DMS153 treated with DMSO at 0.1 percent for 48 hours (cell line): Measurements from ENCODE around the gene S100PBP.
"Not testable (repeated sequence)": the region's sequence is repeated elsewhere in the genome, so short reads cannot be mapped to it uniquely, and the experiment has no call there.

Experiments used
- DNase-seq: peaks from one replicate; lab custom pipeline; 2025; ENCODE audit not compliant: unreplicated experiment; lab: John Stamatoyannopoulos, UW

The S100PBP gene

DNA sequence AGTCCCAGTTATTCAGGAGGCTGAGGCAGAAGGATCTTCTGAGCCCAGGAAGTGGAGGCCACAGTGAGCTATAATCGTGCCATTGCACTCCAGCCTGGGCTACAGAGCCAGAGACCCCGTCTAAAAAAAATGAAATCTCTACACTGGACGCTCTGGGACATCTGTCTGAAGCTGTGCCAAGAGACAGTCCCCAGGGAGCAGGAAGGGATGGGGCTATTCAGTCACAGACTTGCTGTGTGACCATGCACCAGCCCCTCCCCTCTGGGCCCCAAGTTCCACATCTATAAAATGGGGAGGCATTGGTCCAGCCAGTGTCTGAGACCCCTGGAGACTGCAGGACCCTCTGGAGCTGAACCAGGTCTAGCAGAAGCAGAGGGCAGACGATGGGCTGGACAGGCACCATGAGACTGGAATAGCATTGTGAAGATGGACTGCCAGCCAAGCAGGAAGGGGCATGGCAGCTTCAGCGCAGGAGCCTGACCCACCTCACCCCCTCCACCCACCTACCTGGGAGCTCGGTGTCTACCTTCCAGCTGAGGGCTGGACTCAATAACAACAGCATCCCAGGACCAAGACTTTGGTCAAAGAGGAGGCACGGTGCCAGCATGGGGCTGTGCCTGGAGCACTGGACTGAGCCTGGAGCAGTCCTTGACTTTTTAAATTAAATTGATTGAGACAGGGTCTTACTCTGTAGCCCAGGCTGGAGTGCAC lies 82.3 kb downstream of the S100PBP start:
- no peak for DNase-seq

DNA sequence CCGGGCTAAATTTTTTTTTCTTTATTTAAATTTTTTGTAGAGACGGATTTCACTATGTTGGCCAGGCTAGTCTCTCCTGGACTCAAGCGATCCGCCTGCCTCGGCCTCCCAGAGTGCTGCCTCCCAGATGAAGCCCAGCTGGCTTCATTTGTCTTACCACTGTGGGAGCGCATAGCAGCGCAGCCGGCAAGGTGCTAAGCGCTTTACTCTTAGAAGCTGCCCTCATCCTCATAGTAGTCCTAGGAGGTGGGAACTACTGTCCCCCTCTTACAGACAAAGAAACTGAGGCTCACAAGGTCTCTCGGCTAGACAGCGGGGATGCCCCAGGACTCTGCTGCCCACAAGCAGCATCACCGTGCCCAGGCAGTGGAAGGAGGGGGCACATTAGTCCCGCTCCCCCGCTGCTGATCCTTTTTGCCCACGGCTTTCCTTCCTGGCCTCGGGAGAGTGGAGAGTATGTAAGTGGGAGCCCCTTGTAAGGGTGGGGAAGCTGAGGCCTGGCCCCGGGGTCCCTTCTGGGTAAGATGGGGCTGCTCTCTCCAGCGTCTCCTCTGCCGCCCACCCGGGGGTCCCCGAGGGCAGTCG lies 83.0 kb downstream of the S100PBP start:
- DNase-seq: no peak

DNA sequence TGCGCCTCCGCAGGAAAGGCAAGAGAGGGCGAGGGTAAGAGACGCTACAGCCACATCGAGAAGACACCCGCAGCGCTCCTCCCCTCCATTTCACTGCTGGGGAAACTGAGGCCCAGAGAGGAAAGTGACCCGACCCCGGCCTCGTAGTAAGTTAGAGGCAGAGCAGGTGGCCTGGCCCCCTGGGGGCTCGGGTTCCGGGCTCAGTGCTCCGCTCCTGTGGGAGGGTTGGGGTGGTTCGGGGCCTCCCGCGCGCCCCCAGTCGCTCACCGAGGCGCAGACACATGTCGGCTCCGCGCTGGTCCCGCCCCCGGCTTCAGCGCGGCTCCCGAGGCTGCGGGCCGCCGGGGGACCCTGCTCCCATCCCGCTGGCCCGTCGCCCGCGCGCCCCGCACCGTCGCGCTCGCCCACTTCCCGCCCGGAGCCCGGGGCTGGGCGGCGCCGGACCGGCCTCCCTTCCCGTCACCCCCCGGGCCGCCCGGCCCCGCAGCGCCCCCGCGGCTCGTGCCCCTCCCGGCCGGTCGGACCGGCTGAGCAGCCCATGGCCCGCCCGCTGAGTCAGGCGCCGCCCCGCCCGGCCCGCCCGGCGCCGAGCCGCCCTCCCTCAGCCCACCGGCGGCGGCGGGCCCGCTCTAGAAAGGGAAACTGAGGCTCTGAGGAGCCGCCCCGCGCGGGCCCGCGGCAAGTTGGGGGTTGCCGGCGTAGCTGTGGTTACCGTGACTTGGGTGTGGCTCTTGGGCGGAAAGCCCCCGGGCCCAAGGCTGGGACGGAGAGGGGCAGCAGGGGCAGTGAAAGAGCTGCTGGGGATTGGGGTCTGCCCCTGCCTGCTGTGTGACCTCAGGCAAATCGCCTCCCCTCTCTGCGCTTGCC lies 83.7 kb downstream of the S100PBP start, which contains the start of gene TMEM54:
TSS of gene TMEM54 (minus strand) at position 434 of the 867 bp plus-strand sequence. CDS start at position 283, 151 bp downstream.
- DNase-seq: no peak

DNA sequence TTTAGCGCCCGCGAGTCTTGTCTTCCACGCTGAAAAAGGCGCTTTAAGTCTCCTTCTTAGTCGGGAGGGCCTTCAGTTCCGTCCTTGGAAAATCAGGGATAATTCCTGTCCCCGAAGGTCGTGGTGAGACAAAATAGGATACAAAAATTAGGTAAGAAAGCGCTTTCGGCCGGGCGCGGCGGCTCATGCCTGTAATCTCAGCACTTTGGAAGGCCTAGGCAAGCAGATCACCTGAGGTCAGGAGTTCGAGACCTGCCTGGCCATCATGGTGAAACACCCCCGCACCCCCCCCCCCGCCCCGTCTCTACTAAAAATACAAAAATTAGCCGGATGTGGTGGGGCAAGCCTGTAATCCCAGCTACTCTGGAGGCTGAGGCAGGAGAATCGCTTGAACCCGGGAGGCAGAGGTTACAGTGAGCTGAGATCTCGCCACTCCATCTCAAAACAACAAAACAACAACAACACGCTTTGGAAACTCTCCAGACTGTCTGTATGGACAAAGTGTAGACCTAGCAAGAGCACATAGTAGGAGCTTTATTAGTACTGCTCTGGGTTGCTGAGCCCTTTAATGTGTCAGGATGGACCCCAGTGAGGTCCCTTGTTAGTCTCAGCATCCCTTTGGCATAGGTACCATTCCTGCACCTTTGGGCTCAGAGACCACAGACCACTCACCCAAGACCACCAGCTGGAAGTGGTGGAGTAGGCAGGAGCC lies 84.5 kb downstream of the S100PBP start:
- DNase-seq: no peak

DNA sequence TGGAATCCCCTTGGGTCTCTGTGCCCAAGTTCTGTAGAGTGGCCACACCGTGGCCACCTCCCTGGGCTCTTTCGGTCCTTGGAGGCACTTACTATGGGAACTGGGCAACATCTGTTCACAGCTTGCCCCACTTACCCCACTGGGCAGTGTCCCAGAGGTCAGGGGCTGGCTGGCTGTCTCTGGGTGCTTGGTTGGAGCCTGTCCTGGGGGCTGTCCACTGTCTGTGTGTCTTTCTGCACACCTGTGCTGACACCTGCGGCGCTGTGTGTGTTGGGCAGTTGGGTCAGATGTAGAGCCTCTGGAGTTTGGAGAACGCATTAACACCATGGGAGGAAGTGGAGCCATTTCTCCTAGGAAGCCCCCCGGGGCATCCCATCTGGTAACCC lies 85.1 kb downstream of the S100PBP start:
- no peak for DNase-seq

DNA sequence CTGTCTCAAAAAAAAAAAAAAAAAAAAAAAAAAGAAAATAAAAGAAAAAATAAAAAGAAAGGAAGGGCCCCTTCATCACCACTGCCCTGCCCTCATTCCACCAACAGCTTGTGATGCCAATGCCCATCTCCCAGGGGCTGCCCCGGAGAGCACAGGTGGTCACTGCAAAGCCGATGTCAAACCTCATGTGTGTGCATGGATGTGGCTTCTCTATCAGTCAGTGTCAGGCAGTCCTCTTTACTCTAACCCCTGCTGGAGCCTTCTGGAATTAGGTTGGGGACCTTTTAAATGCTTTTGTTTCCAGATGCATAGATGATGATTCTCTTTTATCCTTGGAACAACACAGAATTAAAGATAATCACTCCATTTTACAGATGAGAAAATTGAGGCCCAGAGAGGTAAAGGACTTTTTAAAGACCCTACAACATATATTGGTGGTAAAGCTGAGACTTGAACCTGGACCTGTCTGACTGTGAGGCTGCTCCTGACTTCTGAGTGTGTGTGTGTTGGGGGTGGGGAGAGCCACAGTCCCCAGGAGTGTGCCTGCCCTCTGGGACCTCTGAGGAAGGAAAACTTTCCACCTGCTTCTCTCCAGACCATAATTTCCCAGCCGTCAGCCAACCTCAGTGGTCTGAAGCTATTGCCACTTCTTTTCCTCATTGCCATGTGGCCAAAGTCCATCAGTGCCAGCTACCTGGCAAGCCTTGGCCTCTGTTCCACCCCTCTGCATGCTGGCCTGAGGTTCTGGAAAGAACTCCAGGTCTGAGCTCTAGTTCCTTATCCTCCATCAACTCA lies 86.7 kb downstream of the S100PBP start:
- no peak for DNase-seq

DNA sequence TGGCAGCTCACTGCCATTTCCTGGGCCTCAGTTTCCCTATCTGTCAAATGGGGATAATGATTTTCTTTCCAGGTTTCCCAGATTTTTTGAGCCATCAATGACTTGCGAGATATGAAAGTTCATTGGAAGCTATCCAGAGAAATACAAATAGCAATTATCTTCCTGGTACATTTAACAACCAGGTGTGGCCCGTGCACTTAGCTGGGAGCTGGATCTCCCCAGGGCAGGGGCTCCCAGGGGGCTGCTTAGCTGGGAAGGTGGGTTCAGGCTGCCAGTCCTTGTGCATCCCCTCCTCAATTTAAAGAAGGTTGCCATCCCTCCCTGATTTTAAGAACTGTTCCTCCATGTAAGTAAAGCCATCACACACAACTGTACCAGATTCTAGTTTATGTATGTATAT lies 87.3 kb downstream of the S100PBP start:
- DNase-seq: no peak

DNA sequence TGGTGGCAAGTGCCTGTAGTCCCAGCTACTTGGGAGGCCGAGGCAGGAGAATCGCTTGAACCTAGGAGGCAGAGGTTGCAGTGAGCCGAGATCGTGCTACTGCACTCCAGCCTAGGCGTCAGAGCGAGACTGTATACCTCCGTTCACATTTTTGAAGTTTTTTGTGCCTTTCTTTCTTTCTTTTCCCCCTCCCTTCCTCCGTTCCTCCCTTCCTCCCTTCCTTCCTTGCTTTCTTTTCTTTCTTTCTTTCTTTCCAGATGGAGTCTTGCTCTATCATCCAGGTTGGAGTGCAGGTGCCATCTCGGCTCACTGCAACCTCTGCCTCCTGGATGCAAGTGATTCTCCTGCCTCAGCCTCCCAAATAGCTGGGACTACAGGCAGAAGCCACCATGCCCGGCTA lies 88.1 kb downstream of the S100PBP start:
- not testable (repeated sequence) for DNase-seq

DNA sequence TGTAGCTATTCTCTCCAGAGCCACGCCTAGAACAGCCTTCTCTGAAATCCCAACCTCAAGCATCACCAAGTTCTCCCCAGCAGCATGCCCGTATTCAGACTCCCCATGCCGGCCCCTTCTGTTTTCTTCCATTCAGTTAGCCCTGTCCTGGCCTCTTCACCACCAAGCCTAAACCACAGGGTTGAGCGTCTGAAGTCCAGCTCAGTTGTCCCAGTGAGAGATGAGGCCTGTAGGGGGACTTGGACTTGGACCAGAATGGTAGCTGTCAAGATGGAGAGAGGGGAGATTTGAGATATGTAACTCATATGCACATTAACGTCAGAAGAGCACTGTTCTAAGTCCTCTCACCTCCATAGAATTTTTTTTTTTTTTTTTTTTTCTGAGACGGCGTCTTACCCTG lies 89.2 kb downstream of the S100PBP start:
- DNase-seq: no peak

DNA sequence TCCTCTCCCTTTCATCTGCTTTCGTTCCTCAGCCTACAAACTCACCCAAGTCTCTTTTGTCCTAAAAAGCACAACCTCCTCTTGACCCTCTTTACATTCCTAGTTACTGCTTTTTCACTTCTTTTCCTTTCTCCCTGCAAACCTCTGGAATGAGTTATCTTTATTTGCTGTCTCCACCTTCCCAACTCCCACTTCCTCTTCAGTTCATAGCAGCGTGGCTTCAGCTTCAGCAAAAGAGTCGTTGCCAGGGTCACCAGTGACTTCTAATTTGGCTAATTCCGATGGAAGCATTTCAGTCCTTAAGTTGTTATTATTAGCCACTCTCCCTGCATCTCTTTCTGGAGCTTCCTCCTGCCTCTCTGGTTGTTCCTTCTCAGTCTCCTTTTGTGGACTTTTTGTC lies 90.0 kb downstream of the S100PBP start:
- no peak for DNase-seq
